ENCODE measurements around the gene ZSCAN10.
A peak's percentile ranks its signal among the peaks of the same experiment; 100 is the strongest.
"Not testable (repeated sequence)": the region's sequence is repeated elsewhere in the genome, so short reads cannot be mapped to it uniquely, and the experiment has no call there.

Gene ZSCAN10

GRCh38 chr16:3091551-3091950 is 7.5 kb downstream of the ZSCAN10 start:
- peaks cover 28% of the 10 kb centered on the region in 2 donors for H3K4me1 Mint-ChIP-seq (ENCODE audit: low read depth in 2 of 2)
- no peak for DNase-seq
- H3K27me3 Mint-ChIP-seq = no peaks in the 10 kb centered on the region
- H3K9me3 Mint-ChIP-seq = no peaks in the 10 kb centered on the region
- peak overlapping the region; percentile 29 to 83 for H3K27ac Mint-ChIP-seq
- H3K36me3 Mint-ChIP-seq (ENCODE audit: insufficient read depth) = peaks cover 11% of the 10 kb centered on the region
- no peak overlapping the region for H3K4me3 Mint-ChIP-seq
- no peak for ATAC-seq (replicated peaks)

- H3K36me3 Mint-ChIP-seq (ENCODE audit: insufficient read depth) = peaks cover 6% of the 10 kb centered on the region
- no peaks in the 10 kb centered on the region for H3K9me3 Mint-ChIP-seq
- H3K4me1 Mint-ChIP-seq (ENCODE audit: low read depth in 2 of 2) = peaks cover 27 to 31% of the 10 kb centered on the region in 2 donors
- no peak overlapping the region for H3K4me3 Mint-ChIP-seq
- ATAC-seq (replicated peaks) (no peak), DNase-seq (no peak)
- no peak overlapping the region for H3K27ac Mint-ChIP-seq
- no peaks in the 10 kb centered on the region for H3K27me3 Mint-ChIP-seq
Measured at GRCh38 chr16:3089717-3090592, 9.1 kb downstream of the ZSCAN10 start.

GRCh38 chr16:3088925-3089716 is 10.0 kb downstream of the ZSCAN10 start:
- no peak overlapping the region for H3K27ac Mint-ChIP-seq
- DNase-seq = no peak
- no peaks in the 10 kb centered on the region for H3K9me3 Mint-ChIP-seq
- H3K4me3 Mint-ChIP-seq = no peak overlapping the region
- peaks cover 6% of the 10 kb centered on the region for H3K36me3 Mint-ChIP-seq (ENCODE audit: insufficient read depth)
- H3K4me1 Mint-ChIP-seq (ENCODE audit: low read depth in 2 of 2) = peaks cover 26 to 27% of the 10 kb centered on the region in 2 donors
- no peaks in the 10 kb centered on the region for H3K27me3 Mint-ChIP-seq
- ATAC-seq (replicated peaks) = no peak

GRCh38 chr16:3088450-3088849 is 10.6 kb downstream of the ZSCAN10 start:
- peak overlapping the region; percentile 29 to 86 for H3K27ac Mint-ChIP-seq
- peaks cover 9% of the 10 kb centered on the region for H3K36me3 Mint-ChIP-seq (ENCODE audit: insufficient read depth)
- H3K4me1 Mint-ChIP-seq (ENCODE audit: low read depth in 2 of 2) = peaks cover 26 to 27% of the 10 kb centered on the region in 2 donors
- H3K27me3 Mint-ChIP-seq = no peaks in the 10 kb centered on the region
- no peaks in the 10 kb centered on the region for H3K9me3 Mint-ChIP-seq
- ATAC-seq (replicated peaks) (no peak), DNase-seq (no peak)
- H3K4me3 Mint-ChIP-seq = peak overlapping the region in 1 of 2 donors; percentile 48

- H3K36me3 Mint-ChIP-seq (ENCODE audit: insufficient read depth) = peaks cover 9% of the 10 kb centered on the region
- DNase-seq (no peak), ATAC-seq (replicated peaks) (no peak)
- peaks cover 27 to 28% of the 10 kb centered on the region in 2 donors for H3K4me1 Mint-ChIP-seq (ENCODE audit: low read depth in 2 of 2)
- H3K4me3 Mint-ChIP-seq = peak overlapping the region; percentile 53 to 64
- no peaks in the 10 kb centered on the region for H3K9me3 Mint-ChIP-seq
- no peaks in the 10 kb centered on the region for H3K27me3 Mint-ChIP-seq
- peak overlapping the region; percentile 86 for H3K27ac Mint-ChIP-seq
Measured at GRCh38 chr16:3087243-3088235, 11.6 kb downstream of the ZSCAN10 start.

GRCh38 chr16:3086596-3087242 is 12.4 kb downstream of the ZSCAN10 start:
- no peak for DNase-seq
- no peaks in the 10 kb centered on the region for H3K27me3 Mint-ChIP-seq
- H3K27ac Mint-ChIP-seq = peak overlapping the region; percentile 60 to 86
- peaks cover 27 to 29% of the 10 kb centered on the region in 2 donors for H3K4me1 Mint-ChIP-seq (ENCODE audit: low read depth in 2 of 2)
- H3K4me3 Mint-ChIP-seq = peak overlapping the region; percentile 53 to 64
- peaks cover 6% of the 10 kb centered on the region for H3K36me3 Mint-ChIP-seq (ENCODE audit: insufficient read depth)
- ATAC-seq (replicated peaks) = peak; percentile 31
- H3K9me3 Mint-ChIP-seq = no peaks in the 10 kb centered on the region

- Mint-ChIP-seq H3K27ac (no peak overlapping the region), H3K9me3 (no peaks in the 10 kb centered on the region), H3K27me3 (no peaks in the 10 kb centered on the region), H3K4me1 (ENCODE audit: low read depth in 2 of 2) (peaks cover 26 to 27% of the 10 kb centered on the region in 2 donors), H3K4me3 (peak overlapping the region in 1 of 2 donors; percentile 64), H3K36me3 (ENCODE audit: insufficient read depth) (peaks cover 6% of the 10 kb centered on the region)
- ATAC-seq (replicated peaks) = no peak
- DNase-seq = no peak
Measured at GRCh38 chr16:3085868-3086595, 13.1 kb downstream of the ZSCAN10 start.

- peak overlapping the region in 1 of 2 donors; percentile 56 for H3K27ac Mint-ChIP-seq
- H3K4me3 Mint-ChIP-seq = peak overlapping the region in 1 of 2 donors; percentile 64
- ATAC-seq (replicated peaks) (no peak), DNase-seq (no peak)
- H3K4me1 Mint-ChIP-seq (ENCODE audit: low read depth in 2 of 2) = peaks cover 27% of the 10 kb centered on the region in 2 donors
- H3K27me3 Mint-ChIP-seq = no peaks in the 10 kb centered on the region
- H3K9me3 Mint-ChIP-seq = no peaks in the 10 kb centered on the region
- peaks cover 6% of the 10 kb centered on the region for H3K36me3 Mint-ChIP-seq (ENCODE audit: insufficient read depth)
Measured at GRCh38 chr16:3084969-3085670, 14.0 kb downstream of the ZSCAN10 start.

GRCh38 chr16:3084491-3084890 is 14.6 kb downstream of the ZSCAN10 start:
- H3K4me1 Mint-ChIP-seq (ENCODE audit: low read depth in 2 of 2) = peaks cover 33% of the 10 kb centered on the region in 2 donors
- DNase-seq = no peak
- ATAC-seq (replicated peaks) = no peak
- peaks cover 6% of the 10 kb centered on the region for H3K36me3 Mint-ChIP-seq (ENCODE audit: insufficient read depth)
- H3K4me3 Mint-ChIP-seq = no peak overlapping the region
- no peaks in the 10 kb centered on the region for H3K27me3 Mint-ChIP-seq
- H3K27ac Mint-ChIP-seq = peak overlapping the region; percentile 56 to 70
- H3K9me3 Mint-ChIP-seq = no peaks in the 10 kb centered on the region

- not testable (repeated sequence) for H3K27ac Mint-ChIP-seq; H3K9me3 Mint-ChIP-seq; H3K4me3 Mint-ChIP-seq; ATAC-seq (replicated peaks); DNase-seq; H3K36me3 Mint-ChIP-seq (ENCODE audit: insufficient read depth); H3K27me3 Mint-ChIP-seq
- H3K4me1 Mint-ChIP-seq (ENCODE audit: low read depth in 2 of 2) = peaks cover 34 to 36% of the 10 kb centered on the region in 2 donors
Measured at GRCh38 chr16:3083408-3083807, 15.7 kb downstream of the ZSCAN10 start.

GRCh38 chr16:3081957-3082356 is 17.1 kb downstream of the ZSCAN10 start:
- not testable (repeated sequence) for H3K4me3 Mint-ChIP-seq; DNase-seq; ATAC-seq (replicated peaks); H3K36me3 Mint-ChIP-seq (ENCODE audit: insufficient read depth); H3K27me3 Mint-ChIP-seq; H3K27ac Mint-ChIP-seq; H3K9me3 Mint-ChIP-seq
- H3K4me1 Mint-ChIP-seq (ENCODE audit: low read depth in 2 of 2) = peaks cover 36 to 38% of the 10 kb centered on the region in 2 donors

All from effector memory CD8-positive, alpha-beta T cell (primary cell).